ENCODE results near the gene SLC35G6.
"Not testable (repeated sequence)": the region's sequence is repeated elsewhere in the genome, so short reads cannot be mapped to it uniquely, and the experiment has no call there.

The SLC35G6 gene

GRCh38 chr17:7477392-7478275, 3.6 kb upstream of the SLC35G6 start:
- DNase-seq (ENCODE audit: extremely low spot score, insufficient read length, low read depth) (no peak), FAIRE-seq (no peak)

DNA sequence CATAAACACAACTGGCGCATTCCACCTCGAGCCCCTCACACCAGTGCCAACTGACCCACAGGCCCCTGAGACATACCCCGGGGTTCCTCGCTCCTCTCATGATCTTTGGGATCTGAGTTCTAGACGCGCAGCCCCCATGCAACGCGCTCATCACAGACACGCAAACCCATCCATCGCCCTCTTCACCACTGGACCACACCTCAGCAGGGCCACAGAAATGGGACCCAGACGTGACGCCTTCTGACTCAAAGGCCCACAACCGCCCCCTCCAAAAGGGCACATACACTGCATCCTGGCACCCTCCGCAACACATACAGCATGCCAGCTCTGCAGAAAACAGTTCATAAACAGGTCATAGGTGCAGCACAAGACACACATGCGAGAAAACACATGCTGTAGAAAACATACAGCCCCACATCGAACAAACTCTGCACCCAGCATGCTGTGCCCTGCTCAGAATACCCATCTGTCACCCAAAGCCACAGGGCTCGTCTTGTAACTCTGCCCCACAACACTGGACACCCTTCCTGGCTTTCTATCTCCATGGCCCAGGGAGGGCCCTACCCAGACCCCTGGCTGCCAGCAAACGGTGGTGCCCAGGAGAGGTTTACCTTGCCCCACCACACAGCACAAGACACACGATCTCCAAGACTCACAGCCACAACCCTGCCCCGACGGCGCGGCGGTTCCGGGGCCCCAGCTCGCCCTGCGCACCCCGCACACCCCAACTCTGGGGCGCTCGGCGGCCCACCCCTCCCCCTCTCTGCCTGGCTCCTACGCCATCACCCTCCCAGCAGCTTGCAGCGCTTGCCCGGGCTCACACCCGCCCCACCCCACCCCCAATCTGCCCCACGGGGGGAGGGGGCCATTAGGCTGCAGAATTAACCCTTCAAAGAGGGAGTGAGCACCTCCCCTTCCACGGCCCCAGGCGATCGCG, 2.7 kb upstream of the SLC35G6 start:
- DNase-seq (ENCODE audit: extremely low spot score, insufficient read length, low read depth) (no peak), FAIRE-seq (no peak)

- FAIRE-seq = no peak
Observed at GRCh38 chr17:7479213-7480088, 1.8 kb upstream of the SLC35G6 start, which contains the start of gene ZBTB4. Gene ZBTB4, minus strand, starts transcription at chr17:7479631. Its CDS starts 12,830 bp downstream, at chr17:7466801.

GRCh38 chr17:7480089-7480384, 1.2 kb upstream of the SLC35G6 start:
- FAIRE-seq (no peak), DNase-seq (ENCODE audit: extremely low spot score, insufficient read length, low read depth) (no peak)

More at GRCh38 chr17:7479213-7480088, 1.8 kb upstream of the SLC35G6 start, which contains the start of gene ZBTB4:
- DNase-seq (ENCODE audit: extremely low spot score, insufficient read length, low read depth) = peak; percentile 39

DNA sequence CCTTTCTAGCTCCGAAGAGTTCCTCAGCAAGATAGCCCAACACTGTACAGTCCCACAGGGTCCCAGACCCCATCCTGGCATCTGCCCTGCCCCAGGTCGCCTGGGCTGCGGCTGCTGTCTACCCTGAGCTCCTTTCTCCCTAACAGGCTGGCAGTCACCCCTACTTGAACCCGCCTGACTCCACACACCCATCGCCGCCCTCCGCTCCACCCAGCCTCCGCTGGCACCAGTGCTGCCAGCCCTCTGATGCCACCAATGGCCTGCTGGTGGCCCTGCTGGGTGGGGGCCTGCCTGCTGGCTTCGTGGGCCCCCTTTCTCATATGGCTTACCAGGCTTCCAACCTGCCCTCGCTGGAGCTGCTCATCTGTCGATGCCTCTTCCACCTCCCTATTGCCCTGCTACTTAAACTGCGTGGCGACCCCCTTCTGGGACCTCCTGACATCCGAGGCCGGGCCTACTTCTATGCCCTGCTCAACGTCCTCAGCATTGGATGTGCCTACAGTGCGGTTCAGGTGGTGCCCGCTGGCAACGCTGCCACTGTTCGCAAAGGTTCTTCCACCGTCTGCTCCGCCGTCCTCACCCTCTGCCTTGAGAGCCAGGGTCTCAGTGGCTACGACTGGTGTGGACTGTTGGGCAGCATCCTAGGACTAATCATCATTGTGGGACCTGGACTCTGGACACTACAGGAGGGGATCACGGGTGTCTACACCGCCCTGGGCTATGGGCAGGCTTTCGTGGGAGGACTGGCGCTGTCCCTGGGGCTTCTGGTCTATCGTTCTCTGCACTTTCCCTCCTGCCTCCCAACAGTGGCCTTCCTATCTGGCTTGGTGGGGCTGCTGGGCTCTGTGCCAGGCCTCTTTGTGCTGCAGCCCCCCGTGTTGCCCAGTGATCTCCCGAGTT, 846 bp downstream of the SLC35G6 start:
- not testable (repeated sequence) for DNase-seq (ENCODE audit: extremely low spot score, insufficient read length, low read depth); FAIRE-seq

GRCh38 chr17:7482742-7483088, 1.5 kb downstream of the SLC35G6 start:
- not testable (repeated sequence) for DNase-seq (ENCODE audit: extremely low spot score, insufficient read length, low read depth)
- peak; percentile 24 for FAIRE-seq

DNA sequence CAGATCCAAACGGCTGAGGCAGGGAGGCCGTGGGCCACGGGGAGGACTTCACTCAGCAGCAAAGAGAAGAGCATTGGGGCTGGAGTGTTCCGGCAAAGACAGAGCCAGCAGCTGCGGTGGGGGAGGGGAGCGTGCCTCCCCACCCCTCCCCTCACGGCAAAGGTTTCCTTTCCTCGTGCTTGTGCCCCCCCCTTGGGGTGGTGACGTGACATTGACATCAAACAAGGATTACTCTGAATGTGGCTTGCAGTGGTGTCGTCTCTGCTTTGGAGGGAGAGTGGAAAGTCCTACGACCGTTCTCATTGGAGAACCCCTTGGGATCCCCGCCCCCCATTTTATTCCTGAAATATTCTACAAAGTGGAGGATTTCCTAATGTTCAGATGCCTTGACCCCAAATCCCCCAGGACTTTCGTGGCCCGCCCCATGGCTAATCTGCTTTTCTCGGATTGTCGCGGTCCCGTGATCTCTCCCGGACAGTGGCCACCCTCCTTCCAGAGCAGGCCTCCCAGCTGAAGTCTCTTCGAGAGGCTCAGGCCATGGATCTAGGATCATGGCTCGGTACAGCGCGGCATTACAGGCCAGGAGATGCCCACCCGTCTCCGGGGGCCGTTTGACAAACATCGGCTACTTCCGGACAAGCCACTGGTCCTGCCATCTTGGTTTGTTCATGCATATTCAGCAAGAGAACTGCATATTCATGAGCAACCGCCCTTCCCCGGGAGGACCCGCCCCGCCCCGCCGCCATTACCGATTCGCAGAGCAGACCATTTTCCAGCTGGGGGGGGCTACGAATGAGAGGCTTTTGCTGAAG, 2.2 kb downstream of the SLC35G6 start:
- DNase-seq (ENCODE audit: extremely low spot score, insufficient read length, low read depth) (peak; percentile 79), FAIRE-seq (no peak)

DNA sequence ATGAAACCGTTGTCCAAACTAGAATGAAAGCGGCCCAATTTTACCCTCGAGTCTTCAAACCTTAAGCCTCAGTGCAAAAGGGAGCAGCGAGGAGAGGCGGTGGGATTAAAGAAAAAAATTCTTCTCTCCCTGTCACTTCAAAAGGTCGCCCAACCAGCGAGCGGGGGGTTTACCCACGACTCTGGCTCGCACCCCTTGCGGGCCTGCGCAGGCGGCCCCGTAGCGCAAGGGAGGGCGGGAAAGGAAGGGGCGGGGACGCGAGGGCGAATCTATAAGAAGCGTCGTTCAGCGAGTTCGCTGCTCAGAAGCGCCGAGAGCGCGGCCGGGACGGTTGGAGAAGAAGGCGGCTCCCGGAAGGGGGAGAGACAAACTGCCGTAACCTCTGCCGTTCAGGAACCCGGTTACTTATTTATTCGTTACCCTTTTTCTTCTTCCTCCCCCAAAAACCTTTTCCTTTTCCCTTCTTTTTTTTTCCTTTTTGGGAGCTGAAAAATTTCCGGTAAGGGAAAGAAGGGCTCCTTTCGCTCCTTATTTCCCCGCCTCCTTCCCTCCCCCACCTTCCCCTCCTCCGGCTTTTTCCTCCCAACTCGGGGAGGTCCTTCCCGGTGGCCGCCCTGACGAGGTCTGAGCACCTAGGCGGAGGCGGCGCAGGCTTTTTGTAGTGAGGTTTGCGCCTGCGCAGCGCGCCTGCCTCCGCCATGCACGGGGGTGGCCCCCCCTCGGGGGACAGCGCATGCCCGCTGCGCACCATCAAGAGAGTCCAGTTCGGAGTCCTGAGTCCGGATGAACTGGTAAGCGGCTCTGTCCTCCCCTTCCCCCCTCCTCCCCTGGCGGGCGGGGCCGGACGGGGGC, 3.0 kb downstream of the SLC35G6 start, which contains the start of gene POLR2A:
Gene POLR2A, plus strand, starts transcription at position 300 of the 852 bp plus-strand sequence.
- DNase-seq (ENCODE audit: extremely low spot score, insufficient read length, low read depth) (peak; percentile 98), FAIRE-seq (peak; percentile 96)

DNA sequence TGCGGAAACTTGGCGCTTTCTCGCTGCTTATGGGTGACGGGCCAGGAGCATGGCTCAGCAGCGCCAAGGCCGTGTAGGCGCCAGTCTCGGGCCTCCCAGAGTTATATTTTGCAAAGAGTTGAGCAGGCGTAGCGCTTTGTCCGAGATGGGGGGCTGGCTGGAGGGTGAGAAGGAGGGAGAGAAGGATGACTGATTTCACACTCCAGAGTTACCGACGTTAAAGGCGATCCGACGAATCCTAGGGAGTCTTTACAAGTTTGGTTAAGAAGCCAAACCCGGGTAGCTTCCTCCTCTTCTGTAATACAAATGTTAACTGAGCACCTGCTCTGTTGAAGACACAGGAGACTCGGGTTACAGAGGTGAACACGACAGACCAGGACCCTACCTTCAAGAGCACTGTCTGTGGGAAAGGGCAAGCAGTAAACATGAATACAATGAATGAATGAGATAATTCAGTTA, 3.7 kb downstream of the SLC35G6 start:
- FAIRE-seq = no peak
- no peak for DNase-seq (ENCODE audit: extremely low spot score, insufficient read length, low read depth)

DNA sequence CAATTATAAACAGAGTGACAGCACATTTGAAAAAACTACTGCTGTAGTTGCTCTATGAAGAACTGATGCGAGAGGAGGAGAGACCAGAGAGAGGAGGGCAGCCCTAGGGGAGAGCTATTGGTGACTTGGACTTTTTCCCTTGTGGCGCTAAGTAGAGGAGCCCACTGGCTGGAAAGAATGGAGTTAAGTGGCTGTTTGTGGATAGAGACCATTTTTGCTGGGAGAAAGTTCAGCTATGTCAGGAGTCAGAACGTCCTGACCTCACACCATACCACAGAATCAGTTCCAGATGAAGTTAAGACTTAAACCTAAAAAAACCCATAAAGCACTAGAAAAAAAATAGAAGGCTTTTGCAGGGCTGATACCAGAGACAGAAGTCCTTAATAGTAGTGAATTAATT, 4.9 kb downstream of the SLC35G6 start:
- FAIRE-seq = no peak

DNA sequence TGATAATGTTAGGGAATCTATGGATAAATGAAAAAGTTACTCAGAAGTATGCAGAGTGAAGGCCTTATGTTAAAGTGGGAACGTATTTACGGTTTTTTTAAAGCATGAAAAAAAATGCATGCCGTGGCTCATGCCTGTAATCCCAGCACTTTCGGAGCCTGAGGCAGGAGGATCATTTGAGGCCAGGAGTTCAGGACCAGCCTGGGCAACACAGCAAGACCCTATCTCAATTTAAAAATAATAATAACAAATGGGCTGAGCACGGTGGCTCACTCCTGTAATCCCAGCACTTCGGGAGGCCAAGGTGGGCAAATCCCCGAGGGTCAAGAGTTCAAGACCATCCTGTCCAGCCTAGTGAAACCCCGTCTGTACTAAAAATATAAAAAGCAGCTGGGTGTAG, 8.9 kb downstream of the SLC35G6 start:
- DNase-seq (ENCODE audit: extremely low spot score, insufficient read length, low read depth) = no peak
- FAIRE-seq = no peak

More for the DNA sequence above, 4.9 kb downstream of the SLC35G6 start:
- DNase-seq (ENCODE audit: extremely low spot score, insufficient read length, low read depth) = no peak

DNA sequence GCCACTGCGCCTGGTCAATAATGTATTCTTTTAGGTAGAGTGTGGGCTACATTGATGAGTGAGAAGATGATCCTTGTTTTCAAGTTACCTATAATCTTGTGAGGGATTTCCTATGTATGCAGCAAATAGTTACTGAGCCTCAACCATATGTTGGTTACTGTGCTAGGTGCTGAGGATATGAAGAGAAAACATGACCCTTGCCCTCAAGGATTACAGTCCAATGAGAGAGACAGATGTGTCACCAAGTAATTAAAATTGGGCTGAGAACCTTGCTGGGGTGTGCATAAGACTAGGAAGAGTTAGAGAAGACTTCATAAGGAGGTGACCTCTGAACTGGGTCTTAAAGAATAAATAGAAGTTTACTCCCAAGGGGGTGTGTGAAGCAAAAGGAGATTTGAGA, 10.3 kb downstream of the SLC35G6 start:
- DNase-seq (ENCODE audit: extremely low spot score, insufficient read length, low read depth) (no peak), FAIRE-seq (no peak)

- no peak for FAIRE-seq
Observed at GRCh38 chr17:7493941-7494340, 12.7 kb downstream of the SLC35G6 start.

GRCh38 chr17:7495906-7496434, 14.7 kb downstream of the SLC35G6 start:
- no peak for FAIRE-seq

More at GRCh38 chr17:7493941-7494340, 12.7 kb downstream of the SLC35G6 start:
- no peak for DNase-seq (ENCODE audit: extremely low spot score, insufficient read length, low read depth)

DNA sequence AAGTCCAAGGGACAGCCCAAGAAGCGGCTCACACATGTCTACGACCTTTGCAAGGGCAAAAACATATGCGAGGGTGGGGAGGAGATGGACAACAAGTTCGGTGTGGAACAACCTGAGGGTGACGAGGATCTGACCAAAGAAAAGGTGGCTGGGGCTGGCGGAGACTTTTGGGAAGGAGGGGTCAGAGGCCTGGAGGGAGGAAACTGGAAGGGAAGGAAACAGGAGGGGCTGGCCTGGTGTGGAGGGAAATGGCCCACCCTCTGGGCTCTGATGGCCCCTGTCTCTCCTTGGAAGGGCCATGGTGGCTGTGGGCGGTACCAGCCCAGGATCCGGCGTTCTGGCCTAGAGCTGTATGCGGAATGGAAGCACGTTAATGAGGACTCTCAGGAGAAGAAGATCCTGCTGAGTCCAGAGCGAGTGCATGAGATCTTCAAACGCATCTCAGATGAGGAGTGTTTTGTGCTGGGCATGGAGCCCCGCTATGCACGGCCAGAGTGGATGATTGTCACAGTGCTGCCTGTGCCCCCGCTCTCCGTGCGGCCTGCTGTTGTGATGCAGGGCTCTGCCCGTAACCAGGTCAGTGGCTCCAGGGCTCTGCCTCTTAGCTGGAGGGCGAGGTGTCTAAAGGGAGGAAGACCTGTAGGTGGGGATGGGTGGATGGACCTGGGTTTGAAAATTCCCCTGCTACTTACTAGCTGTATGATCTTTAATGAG, 15.4 kb downstream of the SLC35G6 start:
- no peak for FAIRE-seq
- no peak for DNase-seq (ENCODE audit: extremely low spot score, insufficient read length, low read depth)

More at GRCh38 chr17:7495906-7496434, 14.7 kb downstream of the SLC35G6 start:
- no peak for DNase-seq (ENCODE audit: extremely low spot score, insufficient read length, low read depth)

- DNase-seq (ENCODE audit: extremely low spot score, insufficient read length, low read depth) (no peak), FAIRE-seq (no peak)
Observed at GRCh38 chr17:7497228-7497627, 16.0 kb downstream of the SLC35G6 start.
